Measurements from ENCODE around the gene GNA12. TPM values are rescaled to one million over a fixed set of nuclear protein-coding genes. Genes with fewer than 3 reads are reported as not detected.

GNA12 gene
- total RNA-seq, 4 donors from 2014 or later: 7.6 to 8.4 (median 8.1) TPM

DNA sequence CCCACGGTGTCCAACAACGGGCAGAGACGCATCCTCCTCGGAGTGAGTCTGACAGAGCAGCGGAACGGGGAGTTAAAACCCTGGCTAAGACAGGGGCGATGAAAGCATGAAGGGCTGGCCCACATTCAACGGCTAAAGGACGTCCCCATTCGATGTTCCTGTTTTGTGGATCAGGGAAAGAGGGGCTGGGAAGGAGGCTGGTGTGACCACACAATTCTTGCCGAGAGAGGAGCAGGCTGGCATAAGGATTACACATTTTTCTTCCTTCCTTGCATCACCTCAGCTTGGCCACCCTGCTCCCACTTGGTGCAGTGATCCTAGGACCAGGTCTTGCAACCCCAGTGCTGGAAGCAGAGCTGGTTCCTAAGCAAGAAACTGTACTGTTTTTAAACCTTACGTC is 67.7 kb downstream of the GNA12 start:
- Histone ChIP-seq H3K27ac (no peak overlapping the region), H3K36me3 (no peaks in the 10 kb centered on the region), H3K9me3 (no peaks in the 10 kb centered on the region), H3K27me3 (no peaks in the 10 kb centered on the region), H3K4me1 (no peaks in the 10 kb centered on the region), H3K4me3 (no peak overlapping the region)
- intact Hi-C loops (cut with DNase I; ENCODE audit: low total_unique reads) (no loop called here), in situ Hi-C loops (cut with MboI; ENCODE audit: low sequenced_read_pairs in 4 of 4) (no loop called here)
- ATAC-seq: no peak
- no peak for DNase-seq
- TF ChIP-seq, protein P1, sequence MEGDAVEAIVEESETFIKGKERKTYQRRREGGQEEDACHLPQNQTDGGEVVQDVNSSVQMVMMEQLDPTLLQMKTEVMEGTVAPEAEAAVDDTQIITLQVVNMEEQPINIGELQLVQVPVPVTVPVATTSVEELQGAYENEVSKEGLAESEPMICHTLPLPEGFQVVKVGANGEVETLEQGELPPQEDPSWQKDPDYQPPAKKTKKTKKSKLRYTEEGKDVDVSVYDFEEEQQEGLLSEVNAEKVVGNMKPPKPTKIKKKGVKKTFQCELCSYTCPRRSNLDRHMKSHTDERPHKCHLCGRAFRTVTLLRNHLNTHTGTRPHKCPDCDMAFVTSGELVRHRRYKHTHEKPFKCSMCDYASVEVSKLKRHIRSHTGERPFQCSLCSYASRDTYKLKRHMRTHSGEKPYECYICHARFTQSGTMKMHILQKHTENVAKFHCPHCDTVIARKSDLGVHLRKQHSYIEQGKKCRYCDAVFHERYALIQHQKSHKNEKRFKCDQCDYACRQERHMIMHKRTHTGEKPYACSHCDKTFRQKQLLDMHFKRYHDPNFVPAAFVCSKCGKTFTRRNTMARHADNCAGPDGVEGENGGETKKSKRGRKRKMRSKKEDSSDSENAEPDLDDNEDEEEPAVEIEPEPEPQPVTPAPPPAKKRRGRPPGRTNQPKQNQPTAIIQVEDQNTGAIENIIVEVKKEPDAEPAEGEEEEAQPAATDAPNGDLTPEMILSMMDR (IDR thresholded peaks at IDR 0.05 in 4 of 5, conservative IDR thresholded peaks at IDR 0.05 in 1 of 5): no peak
- no peak for TF ChIP-seq POLR2A (IDR thresholded peaks at IDR 0.05)

DNA sequence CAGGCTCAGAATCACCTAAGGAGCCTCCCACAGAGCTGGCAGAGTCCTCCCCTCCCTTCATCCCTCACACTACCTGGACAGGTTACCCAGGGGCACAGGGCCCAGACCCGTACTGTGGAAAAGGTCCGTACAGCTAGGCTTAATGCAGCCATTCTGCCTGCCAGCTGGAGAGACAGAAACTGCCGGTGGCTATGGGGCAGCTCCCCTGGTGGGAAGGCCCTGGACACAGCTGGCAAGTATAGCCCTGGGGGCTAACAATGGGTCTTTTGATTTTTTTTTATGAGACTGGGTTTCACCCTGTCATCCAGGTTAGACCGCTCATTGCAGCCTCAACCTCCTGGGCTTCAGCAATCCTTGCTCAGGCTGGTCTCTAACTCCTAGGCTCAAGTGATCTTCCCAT is 68.3 kb downstream of the GNA12 start:
- in situ Hi-C loops (cut with MboI; ENCODE audit: low sequenced_read_pairs in 4 of 4) (no loop called here), intact Hi-C loops (cut with DNase I; ENCODE audit: low total_unique reads) (no loop called here)
- Histone ChIP-seq H3K27me3 (no peaks in the 10 kb centered on the region), H3K4me1 (no peaks in the 10 kb centered on the region), H3K27ac (no peak overlapping the region), H3K36me3 (no peaks in the 10 kb centered on the region), H3K4me3 (no peak overlapping the region), H3K9me3 (no peaks in the 10 kb centered on the region)
- TF ChIP-seq POLR2A (IDR thresholded peaks at IDR 0.05): no peak
- TF ChIP-seq, protein P1 (IDR thresholded peaks at IDR 0.05 in 4 of 5, conservative IDR thresholded peaks at IDR 0.05 in 1 of 5): no peak
- no peak for ATAC-seq
- no peak for DNase-seq

DNA sequence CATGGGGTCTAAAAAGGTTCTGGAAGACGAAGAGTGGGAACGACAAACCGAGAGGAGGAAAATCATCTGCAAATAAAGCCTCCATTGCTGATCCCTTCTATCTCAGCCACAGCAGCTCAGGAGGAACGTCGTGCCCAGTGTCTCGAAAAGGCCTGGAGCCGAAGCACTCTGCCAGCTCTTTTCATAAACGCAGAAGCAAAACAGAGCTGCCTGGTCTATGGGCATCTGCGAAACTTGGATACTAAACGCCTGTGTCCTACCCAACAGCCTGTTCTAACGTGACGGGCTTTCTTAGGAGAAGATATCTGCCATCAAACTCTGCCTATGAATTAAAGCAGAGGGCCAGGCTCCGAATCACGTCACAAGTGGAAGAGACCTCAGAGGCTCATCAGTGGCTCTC is 68.7 kb downstream of the GNA12 start:
- H3K27me3 ChIP-seq: no peaks in the 10 kb centered on the region
- intact Hi-C loops (cut with DNase I; ENCODE audit: low total_unique reads) (no loop called here), in situ Hi-C loops (cut with MboI; ENCODE audit: low sequenced_read_pairs in 4 of 4) (no loop called here)
- no peak overlapping the region for H3K4me3 ChIP-seq
- H3K9me3 ChIP-seq: no peaks in the 10 kb centered on the region
- no peaks in the 10 kb centered on the region for H3K4me1 ChIP-seq
- no peak for TF ChIP-seq POLR2A (IDR thresholded peaks at IDR 0.05)
- TF ChIP-seq, protein P1 (IDR thresholded peaks at IDR 0.05 in 4 of 5, conservative IDR thresholded peaks at IDR 0.05 in 1 of 5): no peak
- no peaks in the 10 kb centered on the region for H3K36me3 ChIP-seq
- no peak overlapping the region for H3K27ac ChIP-seq
- DNase-seq (no peak), ATAC-seq (no peak)

DNA sequence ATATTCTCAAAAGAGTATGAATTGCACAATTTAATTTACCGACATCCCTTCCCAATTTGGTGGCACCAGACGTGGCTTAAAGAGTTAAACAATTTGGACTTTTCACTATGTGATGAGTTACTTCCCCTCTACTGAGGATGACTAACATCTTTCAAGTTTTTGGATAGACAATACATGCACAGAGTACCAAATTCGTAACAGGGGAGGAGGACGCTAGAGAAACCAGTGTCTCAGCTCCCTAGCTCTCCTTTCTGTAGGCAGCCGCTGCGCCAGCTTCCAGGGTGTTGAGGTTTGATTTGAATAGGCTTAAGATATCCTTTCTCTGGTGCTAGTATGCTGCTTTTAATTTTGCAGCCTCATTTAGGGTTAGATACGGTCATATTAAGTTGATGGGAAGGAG is 69.2 kb downstream of the GNA12 start:
- TF ChIP-seq, protein P1 (IDR thresholded peaks at IDR 0.05 in 4 of 5, conservative IDR thresholded peaks at IDR 0.05 in 1 of 5): no peak
- no peak for TF ChIP-seq POLR2A (IDR thresholded peaks at IDR 0.05)
- in situ Hi-C loops (cut with MboI; ENCODE audit: low sequenced_read_pairs in 4 of 4): no loop called here
- intact Hi-C loops (cut with DNase I; ENCODE audit: low total_unique reads): no loop called here

DNA sequence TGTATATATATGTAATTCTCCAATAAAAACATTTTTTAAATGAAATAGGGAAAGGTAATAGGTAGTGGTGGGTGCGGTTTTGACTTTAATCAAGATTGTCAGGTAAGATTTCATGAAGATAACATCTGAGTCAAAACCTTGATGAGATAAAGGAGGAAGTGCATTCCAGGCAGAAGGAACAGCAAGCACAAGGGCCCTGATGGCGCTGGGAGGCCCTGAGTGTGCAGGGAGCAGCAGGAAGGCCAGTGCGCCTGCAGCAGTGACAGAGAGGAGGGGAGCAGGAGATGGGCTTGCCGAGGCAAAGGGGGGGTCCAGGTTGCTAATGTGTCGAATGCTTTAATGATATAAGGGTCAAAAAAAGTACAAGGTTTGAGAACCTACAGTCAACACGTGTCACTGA is 69.8 kb downstream of the GNA12 start:
- no peaks in the 10 kb centered on the region for H3K36me3 ChIP-seq
- no peaks in the 10 kb centered on the region for H3K27me3 ChIP-seq
- in situ Hi-C loops (cut with MboI; ENCODE audit: low sequenced_read_pairs in 4 of 4) (no loop called here), intact Hi-C loops (cut with DNase I; ENCODE audit: low total_unique reads) (no loop called here)
- no peak overlapping the region for H3K4me3 ChIP-seq
- H3K27ac ChIP-seq: no peak overlapping the region
- no peaks in the 10 kb centered on the region for H3K9me3 ChIP-seq
- TF ChIP-seq, protein P1 (IDR thresholded peaks at IDR 0.05 in 4 of 5, conservative IDR thresholded peaks at IDR 0.05 in 1 of 5): no peak
- no peak for TF ChIP-seq POLR2A (IDR thresholded peaks at IDR 0.05)
- no peaks in the 10 kb centered on the region for H3K4me1 ChIP-seq
- no peak for ATAC-seq
- DNase-seq: no peak

More for the DNA sequence above, 69.2 kb downstream of the GNA12 start:
- Histone ChIP-seq H3K9me3 (no peaks in the 10 kb centered on the region), H3K4me3 (no peak overlapping the region), H3K27ac (no peak overlapping the region), H3K36me3 (no peaks in the 10 kb centered on the region), H3K27me3 (no peaks in the 10 kb centered on the region), H3K4me1 (no peaks in the 10 kb centered on the region)
- DNase-seq (no peak), ATAC-seq (no peak)
